HUDEP-2 (cell line): ENCODE measurements around the gene DHCR24.
A peak's percentile ranks its signal among the peaks of the same experiment; 100 is the strongest.
"Not testable (repeated sequence)": the region's sequence is repeated elsewhere in the genome, so short reads cannot be mapped to it uniquely, and the experiment has no call there.

Experiments used
- DNase-seq, 76 experiments: peaks; one replicate each; lab custom pipeline; 2025; ENCODE audit not compliant: unreplicated experiment in 76 of 76; lab: John Stamatoyannopoulos, UW

The DHCR24 gene

GRCh38 chr1:54886724-54887664, at the start of gene DHCR24:
DHCR24 (minus strand) TSS chr1:54887195; CDS start chr1:54887119, 76 bp downstream.
- DNase-seq: peak in 74 of 76 experiments; percentile 24 to 89 (median 74)

- no peak for DNase-seq
Measured at GRCh38 chr1:54936791-54937190, 49.8 kb upstream of the DHCR24 start.

GRCh38 chr1:54934869-54935268, 47.9 kb upstream of the DHCR24 start:
- DNase-seq: no peak

- not testable (repeated sequence) for DNase-seq
Measured at GRCh38 chr1:54934081-54934480, 47.1 kb upstream of the DHCR24 start.

- no peak for DNase-seq
Measured at GRCh38 chr1:54931275-54931840, 44.4 kb upstream of the DHCR24 start.

GRCh38 chr1:54929700-54930099, 42.7 kb upstream of the DHCR24 start:
- DNase-seq: no peak

- no peak for DNase-seq
Measured at GRCh38 chr1:54928327-54928726, 41.3 kb upstream of the DHCR24 start.

GRCh38 chr1:54927472-54928240, 40.7 kb upstream of the DHCR24 start:
- peak in 61 of 76 experiments; percentile 2 to 81 (median 45) for DNase-seq

- DNase-seq: no peak
Measured at GRCh38 chr1:54926970-54927369, 40.0 kb upstream of the DHCR24 start.

- no peak for DNase-seq
Measured at GRCh38 chr1:54922921-54923421, 36.0 kb upstream of the DHCR24 start.

GRCh38 chr1:54922040-54922761, 35.2 kb upstream of the DHCR24 start:
- DNase-seq: peak in 1 of 76 experiments; percentile 2

- DNase-seq: no peak
Measured at GRCh38 chr1:54919367-54920359, 32.7 kb upstream of the DHCR24 start.

GRCh38 chr1:54911076-54911475, 24.1 kb upstream of the DHCR24 start:
- not testable (repeated sequence) for DNase-seq

- DNase-seq: no peak
Measured at GRCh38 chr1:54906586-54906985, 19.6 kb upstream of the DHCR24 start.

GRCh38 chr1:54904476-54905048, 17.6 kb upstream of the DHCR24 start:
- no peak for DNase-seq

- no peak for DNase-seq
Measured at GRCh38 chr1:54894271-54894670, 7.3 kb upstream of the DHCR24 start.

GRCh38 chr1:54892586-54892985, 5.6 kb upstream of the DHCR24 start:
- no peak for DNase-seq

GRCh38 chr1:54889132-54889725, 2.2 kb upstream of the DHCR24 start:
- DNase-seq: no peak
